ENCODE data around the gene TMEM247. TPM values are rescaled to one million over a fixed set of nuclear protein-coding genes. Genes with fewer than 3 reads are reported as not detected.

The TMEM247 gene
- total RNA-seq, 2 donors from 2014 or later = not detected

GRCh38 chr2:46431481-46432235 is 47.7 kb upstream of the TMEM247 start:
- Histone ChIP-seq H3K9me3 (ENCODE audit: control insufficient read depth, low read length) (no peaks in the 10 kb centered on the region), H3K4me3 (ENCODE audit: low read length) (no peak overlapping the region), H3K27ac (ENCODE audit: low read depth, low read length) (no peak overlapping the region), H3K36me3 (ENCODE audit: control insufficient read depth, insufficient read depth, low read length) (no peaks in the 10 kb centered on the region), H3K27me3 (ENCODE audit: control insufficient read depth, insufficient read depth, low read length, poor library complexity, severe bottlenecking) (no peaks in the 10 kb centered on the region), H3K4me1 (ENCODE audit: control insufficient read depth, insufficient read depth, low read length) (no peaks in the 10 kb centered on the region), H3K9ac (ENCODE audit: extremely low read depth, low read length, poor library complexity, severe bottlenecking) (no peak overlapping the region)
- DNase-seq = no peak
- WGBS, 2 experiments (ENCODE audit: insufficient coverage in 1 of 2, insufficient read length in 1 of 2) = 89% methylated on average over 3 to 5 of the region's 5 CpGs
- peak; percentile 17 for TF ChIP-seq CTCF (conservative IDR thresholded peaks at IDR 0.05)
- H3K27ac Mint-ChIP-seq = no peak overlapping the region
- H3K4me1 Mint-ChIP-seq = peaks cover 6% of the 10 kb centered on the region
- H3K36me3 Mint-ChIP-seq (ENCODE audit: low read depth) = no peaks in the 10 kb centered on the region
- H3K27me3 Mint-ChIP-seq (ENCODE audit: insufficient read depth) = peaks cover 2% of the 10 kb centered on the region
- peaks cover 7% of the 10 kb centered on the region for H3K9me3 Mint-ChIP-seq
- H3K4me3 Mint-ChIP-seq = no peak overlapping the region

DNA sequence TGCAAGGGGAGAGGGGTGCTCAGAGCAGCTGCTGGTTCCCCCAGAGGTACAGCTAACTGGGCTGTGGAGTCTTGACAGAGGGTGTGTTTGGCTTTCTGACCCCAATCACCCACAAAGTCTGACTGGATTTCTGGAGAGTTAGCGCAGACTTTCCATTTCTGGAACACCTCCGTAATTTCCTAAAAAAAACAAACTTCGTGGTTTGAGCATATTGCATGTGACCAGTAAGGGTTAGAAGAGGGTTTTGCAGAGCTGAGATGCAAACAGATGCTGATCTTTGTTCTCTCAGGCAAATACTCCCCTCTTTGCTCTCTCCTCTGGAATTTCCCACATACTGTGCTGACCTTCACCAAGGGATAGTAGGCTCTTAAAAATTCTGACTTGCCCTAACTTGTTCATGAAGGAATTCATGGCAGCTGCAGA is 44.5 kb upstream of the TMEM247 start:
- Mint-ChIP-seq H3K4me3 (no peak overlapping the region), H3K36me3 (ENCODE audit: low read depth) (no peaks in the 10 kb centered on the region), H3K27ac (no peak overlapping the region), H3K27me3 (ENCODE audit: insufficient read depth) (peaks cover 2% of the 10 kb centered on the region), H3K4me1 (peaks cover 6% of the 10 kb centered on the region), H3K9me3 (no peaks in the 10 kb centered on the region)
- no peak overlapping the region for H3K9ac ChIP-seq (ENCODE audit: extremely low read depth, low read length, poor library complexity, severe bottlenecking)
- no peaks in the 10 kb centered on the region for H3K36me3 ChIP-seq (ENCODE audit: control insufficient read depth, insufficient read depth, low read length)
- WGBS, 2 experiments (ENCODE audit: insufficient coverage in 1 of 2, insufficient read length in 1 of 2) = 83 to 86% methylated on average over 3 of the region's 3 CpGs
- H3K9me3 ChIP-seq (ENCODE audit: control insufficient read depth, low read length) = no peaks in the 10 kb centered on the region
- H3K4me3 ChIP-seq (ENCODE audit: low read length) = no peak overlapping the region
- H3K27ac ChIP-seq (ENCODE audit: low read depth, low read length) = no peak overlapping the region
- H3K4me1 ChIP-seq (ENCODE audit: control insufficient read depth, insufficient read depth, low read length) = no peaks in the 10 kb centered on the region
- no peak for TF ChIP-seq CTCF (conservative IDR thresholded peaks at IDR 0.05)
- no peaks in the 10 kb centered on the region for H3K27me3 ChIP-seq (ENCODE audit: control insufficient read depth, insufficient read depth, low read length, poor library complexity, severe bottlenecking)
- no peak for DNase-seq

GRCh38 chr2:46435353-46435752 is 44.0 kb upstream of the TMEM247 start:
- H3K4me1 Mint-ChIP-seq = peaks cover 6% of the 10 kb centered on the region
- no peaks in the 10 kb centered on the region for H3K36me3 ChIP-seq (ENCODE audit: control insufficient read depth, insufficient read depth, low read length)
- H3K4me1 ChIP-seq (ENCODE audit: control insufficient read depth, insufficient read depth, low read length) = no peaks in the 10 kb centered on the region
- H3K9me3 ChIP-seq (ENCODE audit: control insufficient read depth, low read length) = no peaks in the 10 kb centered on the region
- peaks cover 2% of the 10 kb centered on the region for H3K27me3 Mint-ChIP-seq (ENCODE audit: insufficient read depth)
- H3K9me3 Mint-ChIP-seq = no peaks in the 10 kb centered on the region
- no peak for TF ChIP-seq CTCF (conservative IDR thresholded peaks at IDR 0.05)
- no peak overlapping the region for H3K27ac ChIP-seq (ENCODE audit: low read depth, low read length)
- no peak overlapping the region for H3K27ac Mint-ChIP-seq
- no peaks in the 10 kb centered on the region for H3K27me3 ChIP-seq (ENCODE audit: control insufficient read depth, insufficient read depth, low read length, poor library complexity, severe bottlenecking)
- no peak for DNase-seq
- H3K4me3 ChIP-seq (ENCODE audit: low read length) = no peak overlapping the region
- no peak overlapping the region for H3K9ac ChIP-seq (ENCODE audit: extremely low read depth, low read length, poor library complexity, severe bottlenecking)
- no peak overlapping the region for H3K4me3 Mint-ChIP-seq
- no peaks in the 10 kb centered on the region for H3K36me3 Mint-ChIP-seq (ENCODE audit: low read depth)
